NCI-H1048 (cell line): ENCODE measurements around the gene RPTOR.

Experiments used
- DNase-seq: peaks from one replicate; lab custom pipeline; 2025; lab: John Stamatoyannopoulos, UW

The RPTOR gene

GRCh38 chr17:80817321-80817845 lies 272.7 kb downstream of the RPTOR start:
- no peak for DNase-seq

- DNase-seq, result no peak
Measured at GRCh38 chr17:80817861-80818260, 273.2 kb downstream of the RPTOR start.

- no peak for DNase-seq
Measured at GRCh38 chr17:80818871-80819270, 274.2 kb downstream of the RPTOR start.

GRCh38 chr17:80819422-80820164 lies 275.0 kb downstream of the RPTOR start:
- DNase-seq, result no peak

GRCh38 chr17:80820331-80820730 lies 275.7 kb downstream of the RPTOR start:
- no peak for DNase-seq

- no peak for DNase-seq
Measured at GRCh38 chr17:80821546-80821945, 276.9 kb downstream of the RPTOR start.

- DNase-seq, result no peak
Measured at GRCh38 chr17:80822021-80822699, 277.5 kb downstream of the RPTOR start.

- no peak for DNase-seq
Measured at GRCh38 chr17:80822700-80823410, 278.2 kb downstream of the RPTOR start.

GRCh38 chr17:80824549-80825470 lies 280.2 kb downstream of the RPTOR start:
- no peak for DNase-seq

GRCh38 chr17:80825471-80826345 lies 281.1 kb downstream of the RPTOR start:
- no peak for DNase-seq

GRCh38 chr17:80826346-80826954 lies 281.8 kb downstream of the RPTOR start:
- no peak for DNase-seq

GRCh38 chr17:80826955-80827645 lies 282.5 kb downstream of the RPTOR start:
- DNase-seq, result no peak

GRCh38 chr17:80827646-80828643 lies 283.3 kb downstream of the RPTOR start:
- DNase-seq, result no peak

GRCh38 chr17:80829166-80829813 lies 284.7 kb downstream of the RPTOR start:
- DNase-seq, result no peak

- DNase-seq, result no peak
Measured at GRCh38 chr17:80830020-80830780, 285.6 kb downstream of the RPTOR start.

- no peak for DNase-seq
Measured at GRCh38 chr17:80831491-80831890, 286.9 kb downstream of the RPTOR start.

- DNase-seq, result no peak
Measured at GRCh38 chr17:80832266-80832676, 287.6 kb downstream of the RPTOR start.
